DMS114 treated with DMSO at 0.1 percent for 48 hours (cell line): ENCODE data around the gene ACKR4.
"Not testable (repeated sequence)": the region's sequence is repeated elsewhere in the genome, so short reads cannot be mapped to it uniquely, and the experiment has no call there.

Experiments used
- DNase-seq: peaks from one replicate; lab custom pipeline; 2025; ENCODE audit not compliant: unreplicated experiment; lab: John Stamatoyannopoulos, UW

Gene ACKR4

DNA sequence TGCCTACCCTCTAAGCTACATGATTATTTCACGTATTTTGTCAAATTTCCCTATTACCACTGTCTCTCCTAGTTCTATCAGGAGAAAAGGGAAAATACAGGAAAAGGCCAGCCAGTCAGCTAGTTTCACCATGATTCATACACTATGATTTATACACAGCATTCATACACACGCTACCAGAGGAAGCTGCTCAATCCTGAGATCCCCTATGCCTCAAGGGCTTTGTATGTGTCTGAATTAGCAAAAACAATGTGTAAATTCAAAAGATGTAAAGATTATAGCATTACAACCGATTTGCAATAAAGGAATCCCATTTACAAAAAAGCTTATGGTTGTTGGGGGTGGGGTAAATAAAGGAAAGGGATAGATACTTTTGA, 3.1 kb upstream of the ACKR4 start:
- no peak for DNase-seq

DNA sequence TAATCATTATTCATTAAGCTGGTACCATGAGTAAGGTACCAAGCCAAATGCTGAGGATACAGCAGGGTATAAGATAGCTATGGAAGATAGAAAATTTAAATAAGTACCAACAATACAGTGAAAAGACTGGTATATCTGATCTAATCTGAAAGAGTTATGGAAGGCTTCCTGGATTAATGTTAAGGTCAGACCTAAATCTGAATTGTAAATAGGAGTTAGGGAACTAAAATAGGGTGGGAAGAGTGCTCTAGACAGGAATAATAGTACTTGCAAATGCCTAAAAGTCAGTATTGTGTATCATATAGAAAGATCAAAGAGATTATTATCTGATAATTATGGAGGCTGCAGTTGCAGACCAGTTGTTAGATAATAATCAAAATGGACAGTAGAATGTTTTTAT, 2.6 kb upstream of the ACKR4 start:
- no peak for DNase-seq

DNA sequence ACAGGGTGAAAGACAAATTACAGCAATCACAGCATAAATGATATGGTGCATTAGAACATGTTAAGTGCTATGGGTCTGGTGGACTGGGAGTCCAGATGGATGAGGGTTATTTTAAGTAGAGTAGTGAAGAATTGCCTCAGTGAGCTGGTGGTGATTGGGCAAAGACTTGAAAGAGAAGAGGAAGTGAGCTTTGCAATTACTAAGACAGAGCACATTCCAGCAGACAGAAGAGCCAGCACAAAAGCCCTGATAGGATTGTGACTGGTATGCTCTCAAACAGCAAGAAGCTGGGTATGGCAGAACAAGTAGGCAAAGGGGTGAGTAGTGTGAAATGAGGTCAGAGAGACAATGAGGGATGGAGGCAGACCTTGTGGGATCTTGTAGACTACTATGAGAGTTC, 2.1 kb upstream of the ACKR4 start:
- no peak for DNase-seq

DNA sequence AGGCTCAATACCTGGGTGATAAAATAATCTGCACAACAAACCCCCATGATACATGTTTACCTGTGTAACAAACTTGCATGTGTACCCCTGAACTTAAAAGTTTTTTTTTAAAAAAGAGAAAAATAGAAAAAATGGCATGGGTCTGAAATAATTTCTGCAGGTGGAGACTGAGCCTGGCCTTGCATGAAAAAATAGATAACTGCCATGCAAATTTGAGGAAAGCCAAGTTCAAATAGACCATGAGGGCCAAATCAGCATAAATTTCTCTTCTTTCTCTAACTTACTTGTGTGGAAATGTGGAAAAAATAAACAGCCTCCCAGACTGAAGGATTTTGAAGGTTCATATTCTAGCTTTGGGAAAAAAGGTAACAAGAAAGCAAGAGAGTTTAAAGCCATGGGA, 744 bp upstream of the ACKR4 start:
- DNase-seq = no peak

DNA sequence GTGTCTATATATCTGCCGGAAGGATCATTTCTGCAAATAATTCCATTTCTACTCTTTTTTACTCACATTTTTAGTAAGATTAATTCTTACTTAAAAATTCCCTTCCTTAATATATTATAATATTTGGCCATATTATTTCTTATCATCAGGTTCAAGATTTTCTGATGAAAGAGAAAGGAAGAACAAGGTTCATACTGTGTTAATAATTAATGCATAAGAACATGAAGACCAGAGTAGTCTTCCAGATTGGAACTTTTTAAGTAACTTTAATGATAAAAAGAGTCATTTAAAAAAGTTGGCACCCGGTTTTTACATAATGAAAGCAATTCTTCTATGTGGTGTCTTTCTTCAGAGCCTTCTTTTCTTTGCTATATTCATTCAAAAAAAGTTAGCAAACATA, 590 bp downstream of the ACKR4 start:
- no peak for DNase-seq

DNA sequence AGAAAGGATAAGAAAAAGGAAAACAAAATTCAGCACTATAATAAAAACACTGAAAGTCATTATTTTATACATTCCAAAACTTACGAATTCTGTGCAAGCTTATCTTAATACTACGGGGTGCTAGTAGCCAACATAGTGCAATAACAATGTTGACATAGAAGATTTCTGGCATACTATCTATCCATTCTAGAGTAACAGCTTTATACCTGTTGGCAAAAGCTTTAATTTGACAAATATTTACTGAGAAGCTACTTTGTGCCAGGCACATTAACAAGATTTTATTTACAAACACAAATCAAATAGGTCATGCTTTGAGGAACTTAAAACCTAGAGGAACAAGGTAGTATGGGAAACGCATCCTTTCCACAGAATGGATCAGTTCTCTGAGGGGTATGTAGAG, 1.1 kb downstream of the ACKR4 start:
- DNase-seq = no peak

DNA sequence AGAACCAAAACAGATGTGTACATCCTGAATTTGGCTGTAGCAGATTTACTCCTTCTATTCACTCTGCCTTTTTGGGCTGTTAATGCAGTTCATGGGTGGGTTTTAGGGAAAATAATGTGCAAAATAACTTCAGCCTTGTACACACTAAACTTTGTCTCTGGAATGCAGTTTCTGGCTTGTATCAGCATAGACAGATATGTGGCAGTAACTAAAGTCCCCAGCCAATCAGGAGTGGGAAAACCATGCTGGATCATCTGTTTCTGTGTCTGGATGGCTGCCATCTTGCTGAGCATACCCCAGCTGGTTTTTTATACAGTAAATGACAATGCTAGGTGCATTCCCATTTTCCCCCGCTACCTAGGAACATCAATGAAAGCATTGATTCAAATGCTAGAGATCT, 3.5 kb downstream of the ACKR4 start:
- DNase-seq = not testable (repeated sequence)

DNA sequence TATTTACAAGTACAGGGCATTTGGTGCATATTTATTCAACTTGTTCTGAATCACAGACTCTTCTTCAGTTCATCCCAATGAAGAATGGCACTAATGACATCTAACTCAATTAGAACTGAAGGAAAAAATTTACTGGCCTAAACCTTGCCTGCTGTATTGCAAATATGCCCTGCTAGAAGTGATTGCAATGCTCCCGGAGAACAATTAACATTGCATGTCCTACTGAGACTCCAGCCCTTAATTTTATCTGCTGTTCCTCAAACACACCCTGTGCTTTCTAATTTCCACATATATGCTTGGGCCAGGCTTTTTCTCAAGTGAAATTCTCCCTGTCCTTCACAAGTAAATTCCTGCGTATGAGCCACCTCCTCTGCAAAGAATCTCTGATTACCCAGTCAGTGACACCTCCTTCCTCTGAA, 8.3 kb downstream of the ACKR4 start:
- DNase-seq = no peak

DNA sequence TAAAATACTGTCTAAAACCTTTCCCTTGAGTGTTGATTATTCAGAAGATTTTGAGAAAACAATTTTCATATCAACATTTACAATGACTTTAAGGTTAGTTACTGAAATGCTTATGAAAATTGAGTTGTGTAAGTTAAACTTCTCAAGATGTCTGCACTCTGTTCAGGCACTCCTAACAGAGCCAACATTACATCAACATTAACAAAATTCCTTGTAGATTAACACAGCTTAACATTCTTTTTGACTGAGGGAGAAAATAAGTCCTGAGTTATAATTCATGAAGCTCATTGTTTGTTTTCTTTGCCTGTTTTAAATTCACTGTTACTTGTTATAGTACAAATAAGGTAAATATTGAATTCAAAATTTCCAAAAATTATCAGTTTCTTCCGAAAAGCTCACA, 9.0 kb downstream of the ACKR4 start:
- DNase-seq = no peak

DNA sequence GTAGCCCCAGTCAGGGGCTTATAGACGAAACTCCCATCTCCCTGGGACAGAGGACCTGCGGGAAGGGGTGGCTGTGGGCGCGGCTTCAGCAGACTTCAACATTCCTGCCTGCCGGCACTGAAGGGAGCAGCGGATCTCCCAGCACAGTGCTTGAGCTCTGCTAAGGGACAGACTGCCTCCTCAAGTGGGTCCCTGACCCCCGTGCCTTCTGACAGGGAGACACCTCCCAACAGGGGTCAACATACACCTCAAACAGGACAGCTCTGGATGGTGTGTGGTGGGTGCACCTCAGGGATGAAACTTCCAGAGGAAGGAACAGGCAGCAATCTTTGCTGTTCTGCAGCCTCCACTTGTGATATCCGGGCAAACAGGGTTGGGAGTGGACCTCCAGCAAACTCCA, 9.6 kb downstream of the ACKR4 start:
- not testable (repeated sequence) for DNase-seq

DNA sequence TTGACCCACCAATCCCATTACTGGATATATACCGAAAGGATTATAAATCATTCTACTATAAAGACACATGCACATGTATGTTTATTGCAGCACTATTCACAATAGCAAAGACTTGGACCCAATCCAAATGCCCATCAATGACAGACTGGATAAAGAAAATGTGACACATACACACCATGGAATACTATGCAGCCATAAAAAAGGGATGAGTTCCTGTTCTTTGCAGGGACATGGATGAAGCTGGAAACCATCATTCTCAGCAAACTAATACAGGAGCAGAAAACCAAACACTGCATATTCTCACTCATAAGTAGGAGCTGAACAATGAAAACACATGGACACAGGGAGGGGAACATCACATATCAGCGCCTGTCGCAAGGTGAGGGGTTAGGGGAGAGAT, 18.2 kb downstream of the ACKR4 start:
- not testable (repeated sequence) for DNase-seq

DNA sequence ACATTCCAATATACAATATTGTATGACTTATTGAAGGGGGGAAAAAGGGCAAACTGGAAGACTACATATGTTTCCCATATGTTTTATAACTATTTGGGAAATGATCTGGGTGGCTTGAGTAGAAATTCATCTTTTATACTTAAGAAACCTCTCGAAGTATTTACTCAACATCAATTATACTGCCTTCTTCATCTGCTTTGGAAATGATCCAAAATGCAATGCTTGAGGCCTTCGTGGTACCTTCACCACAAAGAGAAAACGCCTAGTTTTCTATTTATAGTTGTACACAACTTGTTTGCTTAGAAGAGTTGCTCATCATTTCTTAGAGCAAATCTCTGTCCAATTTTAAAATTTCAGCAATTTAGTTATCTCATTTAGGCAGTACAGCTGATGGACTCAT, 18.8 kb downstream of the ACKR4 start:
- no peak for DNase-seq

DNA sequence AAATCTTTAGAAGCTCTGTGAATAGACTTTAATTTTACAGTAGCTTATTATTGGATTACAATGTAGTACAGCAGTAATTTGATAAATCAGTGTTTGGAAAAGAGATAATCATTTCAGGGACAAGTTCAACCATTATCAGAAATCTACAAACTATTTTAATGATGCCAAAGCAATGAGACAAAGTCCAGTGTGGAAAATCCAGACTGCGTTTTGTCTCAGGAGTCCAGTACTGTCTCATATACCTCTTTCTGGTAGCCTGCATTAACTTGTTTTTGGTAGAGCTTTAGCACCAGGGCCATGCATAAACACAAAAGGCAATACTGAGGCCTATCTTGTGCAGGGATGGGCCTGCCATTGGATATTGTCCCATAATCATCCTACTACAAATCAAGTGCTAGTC, 19.7 kb downstream of the ACKR4 start:
- DNase-seq = no peak

DNA sequence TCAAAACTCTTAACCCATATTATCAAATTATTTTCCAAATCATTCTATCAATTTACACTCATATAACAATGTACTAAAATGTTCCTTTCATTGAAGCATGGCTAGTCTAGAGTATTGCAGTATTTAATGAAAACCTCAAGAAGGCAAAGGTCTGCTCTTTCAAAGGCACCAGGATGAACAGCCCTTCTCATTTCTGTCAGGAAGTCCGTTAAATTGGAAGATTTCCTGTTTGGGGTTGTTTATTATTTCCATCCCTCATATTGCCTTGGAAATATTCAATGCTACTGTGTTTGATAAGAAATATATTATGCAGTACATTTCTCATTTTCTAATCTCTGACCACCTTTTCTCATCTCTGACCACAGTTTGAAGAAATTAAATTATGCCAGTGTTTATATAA, 25.1 kb downstream of the ACKR4 start:
- DNase-seq = no peak

DNA sequence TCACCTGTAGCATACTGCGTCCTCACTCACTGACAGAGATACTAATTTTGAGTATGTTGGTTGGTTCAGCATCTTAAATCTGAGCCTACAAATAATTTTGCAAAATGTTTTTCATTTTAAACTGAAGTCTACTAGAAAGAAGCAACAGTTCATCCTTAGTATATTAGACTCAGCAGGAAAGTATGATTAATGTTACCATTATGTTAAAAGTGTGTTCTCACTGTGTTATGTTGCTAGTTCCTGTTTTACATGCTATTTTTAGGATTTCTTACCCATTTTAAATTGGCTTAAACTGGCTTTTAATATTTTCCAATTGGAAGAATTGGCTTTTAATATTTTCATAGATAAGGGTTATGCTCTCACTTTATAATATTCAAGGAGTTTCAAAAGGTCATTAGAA, 25.7 kb downstream of the ACKR4 start:
- DNase-seq = no peak

DNA sequence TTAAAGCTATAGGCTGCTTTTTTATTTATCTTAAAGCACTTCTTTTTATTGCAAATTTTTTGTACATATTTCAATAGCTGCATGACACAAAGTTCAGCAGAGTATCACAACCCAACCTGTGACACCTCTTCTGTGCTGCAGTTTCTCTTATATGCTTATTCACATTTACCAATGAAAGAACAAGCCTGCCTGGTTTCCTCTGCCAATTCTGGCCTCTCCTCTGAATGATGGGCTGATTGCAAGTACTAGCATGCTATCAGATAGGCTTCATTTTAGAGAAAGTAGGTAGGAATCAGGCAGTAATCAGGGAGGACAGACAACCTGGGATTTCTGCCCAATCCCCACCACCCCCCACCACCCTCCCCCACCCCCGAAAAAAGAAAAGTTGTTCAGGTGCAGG, 26.6 kb downstream of the ACKR4 start:
- DNase-seq = no peak

DNA sequence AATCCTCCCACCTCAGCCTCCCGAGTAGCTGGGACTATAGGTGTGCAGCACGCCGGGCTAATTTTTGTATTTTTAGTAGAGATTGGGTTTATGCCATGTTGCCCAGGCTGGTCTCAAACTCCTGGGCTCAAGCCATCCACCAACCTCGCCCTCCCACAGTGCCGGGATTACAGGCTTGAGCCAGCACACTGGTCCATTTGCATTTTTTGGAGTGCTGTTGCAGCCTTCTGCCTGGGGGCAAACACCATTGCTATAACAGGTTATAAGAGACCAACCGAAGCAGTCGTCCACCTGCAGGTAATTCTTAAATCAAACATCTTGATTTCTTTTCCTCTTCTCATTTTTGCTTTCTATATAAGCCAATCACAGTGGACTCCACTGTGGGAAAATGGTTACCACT, 27.7 kb downstream of the ACKR4 start:
- DNase-seq = no peak

DNA sequence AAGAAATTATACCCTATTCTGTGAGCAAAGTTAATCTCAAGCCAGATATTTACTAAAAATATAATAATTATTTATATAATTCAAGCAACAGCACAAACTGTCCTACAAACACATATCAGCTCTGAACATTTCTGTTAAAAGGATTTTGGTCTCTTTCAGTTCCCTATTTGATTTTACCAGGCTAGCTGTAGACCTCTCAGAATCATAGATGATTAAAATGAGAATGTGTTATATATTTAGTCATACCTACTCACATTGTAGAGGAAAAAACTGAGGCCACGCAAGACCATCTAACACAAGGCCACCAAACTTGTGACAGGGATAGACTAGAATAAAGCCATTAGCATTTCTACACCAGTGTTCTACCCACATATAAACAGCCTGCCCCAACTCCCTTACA, 28.5 kb downstream of the ACKR4 start:
- DNase-seq = no peak

DNA sequence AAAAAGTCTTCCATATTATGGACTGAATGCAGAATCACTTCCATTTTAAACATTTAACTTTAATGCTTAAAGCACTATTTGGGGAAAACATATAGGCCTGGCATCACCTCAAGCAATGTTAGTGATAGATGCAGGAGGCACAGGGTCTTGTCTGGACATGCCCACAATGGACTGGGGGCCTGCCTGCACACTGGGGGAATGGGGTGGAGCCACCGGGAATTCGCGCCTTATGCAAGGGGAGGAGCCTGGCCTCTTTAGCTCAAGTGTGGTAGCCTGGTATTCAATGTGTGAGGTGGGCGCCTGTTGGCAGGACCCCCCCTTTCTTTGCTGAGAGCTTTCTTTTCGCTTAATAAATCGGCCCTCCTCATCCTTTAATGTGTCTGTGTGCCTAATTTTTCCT, 29.9 kb downstream of the ACKR4 start:
- DNase-seq = no peak

DNA sequence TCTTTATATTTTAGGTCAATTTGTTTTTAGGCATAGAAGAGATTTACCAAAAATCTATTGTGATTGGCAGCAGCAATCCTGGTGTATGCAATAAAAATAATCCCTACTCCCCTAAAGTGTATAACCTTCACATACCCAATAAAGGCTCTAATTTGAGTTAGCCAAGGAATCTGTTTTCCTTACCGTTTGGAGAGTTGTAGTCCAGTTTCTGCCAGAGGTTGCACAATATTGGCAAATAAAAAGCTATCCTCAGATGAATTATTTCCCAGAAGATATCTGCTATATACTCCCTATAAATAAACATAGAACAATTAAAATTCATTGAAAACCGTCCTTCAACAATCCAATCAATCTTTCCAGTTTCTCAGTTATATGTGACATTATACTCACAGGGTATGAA, 31.1 kb downstream of the ACKR4 start:
- no peak for DNase-seq

DNA sequence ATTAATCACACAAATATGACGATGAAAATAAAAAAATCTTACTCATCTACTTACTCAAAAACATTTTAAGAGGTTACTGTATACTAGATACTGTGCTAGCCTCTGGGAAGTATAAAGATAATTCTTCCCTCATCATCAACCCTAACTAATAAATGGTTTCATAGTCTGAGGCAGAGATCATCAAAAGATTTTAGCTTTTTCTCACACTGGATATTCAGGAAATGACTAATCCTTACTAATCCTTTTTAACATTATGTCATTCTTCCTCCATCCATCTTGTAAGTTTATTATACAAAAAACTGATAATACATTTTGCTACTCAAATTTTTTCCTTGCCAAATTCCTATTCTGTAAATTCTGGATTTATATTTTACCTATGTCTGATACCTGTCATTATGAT, 32.9 kb downstream of the ACKR4 start:
- no peak for DNase-seq

DNA sequence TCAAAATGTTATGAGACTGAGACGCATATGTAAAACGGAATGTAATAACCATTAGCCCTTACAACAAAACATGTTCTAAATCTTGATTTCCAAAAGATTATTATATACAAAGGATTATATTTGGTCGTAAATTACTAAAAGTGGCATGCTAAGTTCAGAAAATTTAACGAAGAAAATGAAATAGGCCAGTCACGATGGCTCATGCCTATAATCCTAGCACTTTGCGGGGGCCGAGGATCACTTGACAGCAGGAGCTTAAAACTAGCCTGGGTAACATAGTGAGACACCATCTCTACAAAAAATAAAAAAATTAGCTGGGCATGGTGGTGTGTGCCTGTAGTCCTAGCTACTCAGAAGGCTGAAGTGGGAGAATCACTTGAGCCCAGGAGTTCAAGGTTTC, 33.5 kb downstream of the ACKR4 start:
- DNase-seq = no peak

DNA sequence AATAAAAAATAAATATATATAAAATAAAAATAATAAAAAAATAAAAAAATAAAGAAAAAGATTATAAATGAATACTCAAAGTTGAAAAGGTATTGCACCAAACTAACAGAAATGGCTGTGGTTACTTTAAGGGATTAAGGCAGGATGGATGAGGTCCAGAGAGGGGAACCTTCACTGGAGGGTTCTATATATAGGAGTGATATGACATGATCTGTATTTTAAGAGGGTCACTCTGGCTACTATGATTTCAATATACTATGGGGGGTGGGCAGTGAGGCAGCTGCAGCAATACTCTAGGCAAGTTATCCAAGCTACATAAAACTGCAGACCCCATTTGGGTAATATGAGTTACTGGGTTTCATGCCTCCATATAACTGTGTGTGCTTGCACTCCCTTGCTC, 38.0 kb downstream of the ACKR4 start:
- no peak for DNase-seq

DNA sequence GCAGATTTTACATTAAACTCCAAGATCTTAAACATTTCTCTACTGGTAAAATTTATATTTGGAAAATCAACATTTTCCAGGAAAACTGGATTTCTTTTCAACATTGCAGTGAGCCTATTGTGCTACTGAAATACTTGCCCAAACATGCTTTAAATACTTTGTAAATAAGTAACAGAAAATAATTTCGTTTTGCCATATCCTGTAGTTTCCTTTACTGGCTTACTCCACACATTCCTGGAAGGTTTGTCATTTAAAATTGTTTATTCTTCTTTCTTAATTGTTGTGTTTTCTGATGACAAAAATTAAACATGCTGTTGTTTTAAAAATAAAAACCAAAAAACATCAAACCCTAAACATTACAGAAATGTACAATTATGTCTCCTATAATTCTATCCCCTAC, 40.5 kb downstream of the ACKR4 start:
- no peak for DNase-seq
